Measurements from ENCODE around the gene FXYD3.

The FXYD3 gene

DNA sequence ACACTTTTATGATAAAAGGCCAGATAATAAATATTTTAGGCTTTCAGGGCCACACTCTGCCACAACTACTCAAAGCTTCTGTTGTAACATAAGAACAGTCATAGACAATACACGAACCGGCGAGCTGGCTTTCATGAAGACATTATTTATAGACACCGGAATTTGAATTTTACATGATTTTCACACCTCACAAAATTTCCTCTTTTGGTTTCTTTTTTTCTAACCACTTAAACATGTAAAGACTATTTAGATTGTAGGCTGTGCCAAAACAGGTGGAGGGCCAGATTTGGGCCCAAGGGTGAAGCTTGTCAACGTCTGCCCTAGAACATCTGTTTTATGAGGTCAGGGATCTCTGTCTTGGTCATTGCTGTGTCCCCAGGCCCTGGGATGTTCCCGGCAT lies 29.7 kb upstream of the FXYD3 start:
- no peak overlapping the region for H3K4me3 ChIP-seq (ENCODE audit: low read depth, low read length)
- TF ChIP-seq, protein P1, sequence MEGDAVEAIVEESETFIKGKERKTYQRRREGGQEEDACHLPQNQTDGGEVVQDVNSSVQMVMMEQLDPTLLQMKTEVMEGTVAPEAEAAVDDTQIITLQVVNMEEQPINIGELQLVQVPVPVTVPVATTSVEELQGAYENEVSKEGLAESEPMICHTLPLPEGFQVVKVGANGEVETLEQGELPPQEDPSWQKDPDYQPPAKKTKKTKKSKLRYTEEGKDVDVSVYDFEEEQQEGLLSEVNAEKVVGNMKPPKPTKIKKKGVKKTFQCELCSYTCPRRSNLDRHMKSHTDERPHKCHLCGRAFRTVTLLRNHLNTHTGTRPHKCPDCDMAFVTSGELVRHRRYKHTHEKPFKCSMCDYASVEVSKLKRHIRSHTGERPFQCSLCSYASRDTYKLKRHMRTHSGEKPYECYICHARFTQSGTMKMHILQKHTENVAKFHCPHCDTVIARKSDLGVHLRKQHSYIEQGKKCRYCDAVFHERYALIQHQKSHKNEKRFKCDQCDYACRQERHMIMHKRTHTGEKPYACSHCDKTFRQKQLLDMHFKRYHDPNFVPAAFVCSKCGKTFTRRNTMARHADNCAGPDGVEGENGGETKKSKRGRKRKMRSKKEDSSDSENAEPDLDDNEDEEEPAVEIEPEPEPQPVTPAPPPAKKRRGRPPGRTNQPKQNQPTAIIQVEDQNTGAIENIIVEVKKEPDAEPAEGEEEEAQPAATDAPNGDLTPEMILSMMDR (IDR thresholded peaks at IDR 0.05; ENCODE audit: low read depth, low read length, missing control alignments): no peak
- peak; percentile 61 for DNase-seq (ENCODE audit: low read depth)

DNA sequence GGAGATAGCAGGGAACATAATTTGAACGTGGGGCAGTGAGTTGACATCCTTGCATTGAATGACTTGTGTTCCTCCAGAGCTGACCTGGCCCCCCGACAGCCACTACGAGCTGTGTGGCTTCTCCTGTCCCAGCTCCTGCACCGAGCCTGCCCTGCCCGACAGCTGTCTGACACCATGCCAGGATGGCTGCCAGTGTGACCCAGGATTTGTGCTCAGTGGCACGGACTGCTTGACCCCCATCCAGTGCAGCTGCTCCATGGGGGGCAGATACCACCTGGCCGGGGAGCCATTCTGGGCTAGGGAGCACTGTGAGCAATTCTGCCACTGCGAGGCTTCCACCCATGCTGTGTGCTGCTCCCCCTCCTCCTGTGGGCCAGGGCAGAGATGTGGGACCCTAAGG lies 29.2 kb upstream of the FXYD3 start:
- H3K4me3 ChIP-seq (ENCODE audit: low read depth, low read length): no peak overlapping the region
- TF ChIP-seq, protein P1 (IDR thresholded peaks at IDR 0.05; ENCODE audit: low read depth, low read length, missing control alignments): no peak
- no peak for DNase-seq (ENCODE audit: low read depth)

DNA sequence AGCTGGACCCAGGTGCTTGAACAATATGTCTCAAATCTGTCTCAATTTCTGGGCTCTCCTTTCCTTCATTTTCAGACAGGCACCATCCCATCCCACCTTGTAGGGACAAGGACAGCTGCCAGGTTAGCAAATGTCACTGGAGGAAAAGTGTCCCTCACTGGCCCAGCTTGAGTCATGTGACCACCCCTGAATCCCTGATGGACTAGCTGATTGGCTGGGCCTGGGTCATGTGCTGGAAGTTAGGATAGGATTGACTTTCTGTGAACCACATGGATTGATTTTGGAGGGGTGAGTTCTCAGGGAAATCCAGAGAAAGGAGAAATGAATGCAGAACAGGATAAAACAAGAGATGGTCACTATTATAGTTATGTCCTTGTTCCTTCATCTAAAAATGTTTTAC lies 28.2 kb upstream of the FXYD3 start:
- DNase-seq (ENCODE audit: low read depth): no peak
- no peak overlapping the region for H3K4me3 ChIP-seq (ENCODE audit: low read depth, low read length)
- TF ChIP-seq, protein P1 (IDR thresholded peaks at IDR 0.05; ENCODE audit: low read depth, low read length, missing control alignments): no peak

DNA sequence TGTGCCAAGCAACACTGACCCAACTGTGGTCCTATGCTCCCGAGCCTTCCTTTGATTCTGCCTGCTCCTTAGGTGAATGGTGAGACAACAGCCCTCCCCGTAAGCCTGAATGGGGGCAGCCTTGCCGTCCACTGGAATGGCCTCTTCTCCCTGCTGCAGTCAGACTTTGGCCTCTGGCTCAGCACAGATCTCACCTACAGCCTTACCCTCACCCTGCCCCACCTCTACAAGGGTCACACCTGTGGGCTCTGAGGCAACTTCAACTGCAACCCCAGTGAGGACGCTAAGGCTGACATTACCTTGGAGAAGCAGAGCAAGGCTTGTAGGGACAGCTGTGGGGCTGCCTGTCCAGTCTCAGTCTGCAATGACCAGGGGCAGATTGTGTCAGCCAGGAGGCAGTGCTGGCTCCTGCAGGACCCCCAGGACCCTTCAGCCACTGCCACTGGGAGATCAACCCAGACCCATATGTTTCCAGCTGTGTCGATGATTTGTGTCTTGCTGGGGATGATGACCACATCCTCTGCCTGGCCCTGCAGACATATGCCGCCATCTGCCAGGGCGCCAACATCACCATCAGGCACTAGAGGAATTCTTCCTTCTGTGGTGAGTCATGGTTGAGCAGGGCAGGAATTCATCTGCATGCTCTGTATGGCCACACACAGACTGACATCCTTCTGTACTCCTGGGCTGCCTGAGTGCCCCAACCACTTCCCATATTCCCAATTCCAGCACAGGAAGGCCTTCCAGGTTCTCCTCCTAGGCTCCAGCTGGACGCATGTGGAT lies 27.3 kb upstream of the FXYD3 start:
- TF ChIP-seq, protein P1 (IDR thresholded peaks at IDR 0.05; ENCODE audit: low read depth, low read length, missing control alignments): no peak
- H3K4me3 ChIP-seq (ENCODE audit: low read depth, low read length): no peak overlapping the region
- no peak for DNase-seq (ENCODE audit: low read depth)

DNA sequence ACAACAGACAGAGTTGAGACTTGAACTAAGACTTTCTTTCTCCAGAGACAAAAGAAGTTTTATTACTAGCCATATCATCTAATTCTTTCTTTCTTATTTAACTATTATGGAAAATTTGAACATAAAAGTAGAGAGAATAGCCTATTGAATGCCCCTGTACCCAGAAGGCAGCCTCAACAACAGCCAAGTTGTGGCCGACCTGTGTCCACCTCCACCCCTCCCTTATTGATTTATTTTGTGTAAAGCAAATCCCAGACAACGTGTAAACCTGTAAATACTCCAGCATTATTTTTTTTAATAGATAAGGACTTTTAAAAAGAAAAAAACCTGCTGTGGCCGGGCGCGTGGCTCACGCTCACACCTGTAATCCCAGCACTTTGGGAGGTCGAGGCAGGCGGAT lies 26.1 kb upstream of the FXYD3 start:
- H3K4me3 ChIP-seq (ENCODE audit: low read depth, low read length): no peak overlapping the region
- TF ChIP-seq, protein P1 (IDR thresholded peaks at IDR 0.05; ENCODE audit: low read depth, low read length, missing control alignments): no peak
- no peak for DNase-seq (ENCODE audit: low read depth)

DNA sequence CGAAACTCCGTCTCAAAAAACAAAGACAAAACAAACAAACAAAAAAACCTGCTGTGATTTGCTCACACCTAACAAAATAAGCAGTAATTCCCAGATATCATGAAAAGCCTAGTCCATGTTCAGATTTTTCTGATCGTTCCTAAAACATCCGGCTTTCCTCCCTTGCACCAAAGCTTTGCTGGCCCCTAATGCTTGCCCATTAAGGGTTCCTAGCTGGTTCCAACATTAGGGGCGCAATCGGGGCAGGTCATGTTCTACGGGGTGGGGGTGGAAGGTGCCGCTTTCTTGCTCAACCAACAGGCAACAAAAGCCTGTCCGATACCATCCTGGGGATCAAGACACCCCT lies 25.5 kb upstream of the FXYD3 start:
- no peak overlapping the region for H3K4me3 ChIP-seq (ENCODE audit: low read depth, low read length)
- TF ChIP-seq, protein P1 (IDR thresholded peaks at IDR 0.05; ENCODE audit: low read depth, low read length, missing control alignments): no peak
- DNase-seq (ENCODE audit: low read depth): no peak

All from GM12864 (cell line).